Activated B cell treated with CpG ODN at 0.5 μM for 24 hours (primary cell): ENCODE data around the gene ERFL. TPM values are rescaled to one million over a fixed set of nuclear protein-coding genes. Genes with fewer than 3 reads are reported as not detected.
"Not testable (repeated sequence)": the region's sequence is repeated elsewhere in the genome, so short reads cannot be mapped to it uniquely, and the experiment has no call there.

Experiments
- ATAC-seq: fragments of 200-7000 bp; cut with Tn5 transposase; one replicate; pipeline ENCODE4 v1.10.0; 2021; ENCODE audit warnings: low read depth, mild to moderate bottlenecking, moderate library complexity
- CTCF ChIA-PET: fragments of 350-600 bp; sonication (Branson Sonifier 250); formaldehyde crosslinking; loops from one replicate; lab custom pipeline; 2021; ENCODE audit warnings: antibody characterized with exemption; lab: Charles Lee
- POLR2A ChIA-PET: fragments of 350-600 bp; sonication (Branson Sonifier 250); formaldehyde crosslinking; loops from one replicate; lab custom pipeline; 2021; ENCODE audit warnings: antibody characterized with exemption; lab: Charles Lee
- DNase-seq: peaks from one replicate; pipeline ENCODE4 v3.0.0; 2022
- H3K27ac Mint-ChIP-seq: one replicate; pipeline ENCODE4 v1.8.0; 2020; ENCODE audit warnings: mixed read lengths
- H3K27me3 Mint-ChIP-seq: one replicate; pipeline ENCODE4 v1.8.0; 2021; ENCODE audit warnings: mixed read lengths
- H3K36me3 Mint-ChIP-seq: one replicate; pipeline ENCODE4 v1.8.0; 2021; ENCODE audit warnings: low read depth, mixed read lengths
- H3K4me1 Mint-ChIP-seq: one replicate; pipeline ENCODE4 v1.8.0; 2021; ENCODE audit warnings: mixed read lengths
- H3K4me3 Mint-ChIP-seq: one replicate; pipeline ENCODE4 v1.8.0; 2020; ENCODE audit warnings: mild to moderate bottlenecking, mixed read lengths
- H3K9me3 Mint-ChIP-seq: one replicate; pipeline ENCODE4 v1.8.0; 2020; ENCODE audit warnings: mixed read lengths
- intact Hi-C: fragments of 100-400 bp; cut with micrococcal nuclease; formaldehyde crosslinking; loops from one replicate; pipeline ENCODE4 v1.15.1; 2024
- total RNA-seq: library from RNA; stranded (reverse); gene quantifications from 2 replicates; pipeline ENCODE4 v1.2.3, GENCODE V29; 2022
- TF ChIP-seq, protein P1 (sequence below): fragments of 200-600 bp; IDR thresholded peaks from one replicate; pipeline ENCODE4 v1.8.0; 2022; ENCODE audit warnings: antibody characterized with exemption, mild to moderate bottlenecking

ERFL gene
- total RNA-seq, 1 donor from 2014 or later = 1.1 TPM

DNA sequence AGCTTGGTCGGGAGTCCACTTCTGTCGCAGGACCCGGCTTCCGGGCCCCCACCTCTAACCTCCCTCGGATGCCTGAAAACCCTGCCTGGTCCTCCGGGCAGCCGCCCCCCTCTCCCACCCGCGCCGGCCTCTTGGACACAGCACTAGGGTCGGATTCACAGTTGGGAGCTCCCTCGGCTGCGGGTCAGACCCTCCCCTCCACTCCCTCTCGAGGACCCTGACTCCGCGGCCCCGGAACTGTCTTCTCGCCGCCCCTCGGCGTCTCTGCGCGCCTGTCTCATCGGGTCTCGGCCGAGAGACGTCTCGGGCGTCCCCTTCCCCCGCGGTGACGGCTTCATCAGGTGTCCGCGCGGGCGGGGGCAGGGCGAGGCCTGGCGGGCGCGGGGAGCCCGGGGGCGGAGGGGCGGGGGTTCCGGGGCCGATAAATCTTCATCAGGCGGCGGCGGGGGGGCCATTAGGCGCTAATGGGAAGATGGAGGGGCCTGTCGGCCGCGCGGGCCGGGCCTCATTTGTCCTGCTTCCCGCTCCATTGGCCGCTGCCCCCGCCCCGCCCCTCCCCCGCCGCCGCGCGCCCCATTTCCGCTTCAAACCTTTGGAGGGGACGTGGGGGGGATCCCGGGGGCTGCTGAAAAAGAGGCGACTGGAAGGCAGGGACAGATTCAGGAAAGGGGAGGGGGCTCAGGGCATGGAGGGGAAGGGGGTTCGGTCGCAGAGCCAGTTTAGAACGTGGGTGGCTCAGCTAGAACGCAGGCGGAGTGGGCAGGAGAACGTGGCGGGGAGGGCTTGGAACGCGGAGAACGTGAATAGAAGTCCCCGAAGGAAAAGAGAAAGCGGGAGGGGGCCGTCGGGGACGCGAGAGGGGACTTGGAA, 11.8 kb upstream of the ERFL start:
- intact Hi-C loops = no loop called here
- TF ChIP-seq, protein P1, sequence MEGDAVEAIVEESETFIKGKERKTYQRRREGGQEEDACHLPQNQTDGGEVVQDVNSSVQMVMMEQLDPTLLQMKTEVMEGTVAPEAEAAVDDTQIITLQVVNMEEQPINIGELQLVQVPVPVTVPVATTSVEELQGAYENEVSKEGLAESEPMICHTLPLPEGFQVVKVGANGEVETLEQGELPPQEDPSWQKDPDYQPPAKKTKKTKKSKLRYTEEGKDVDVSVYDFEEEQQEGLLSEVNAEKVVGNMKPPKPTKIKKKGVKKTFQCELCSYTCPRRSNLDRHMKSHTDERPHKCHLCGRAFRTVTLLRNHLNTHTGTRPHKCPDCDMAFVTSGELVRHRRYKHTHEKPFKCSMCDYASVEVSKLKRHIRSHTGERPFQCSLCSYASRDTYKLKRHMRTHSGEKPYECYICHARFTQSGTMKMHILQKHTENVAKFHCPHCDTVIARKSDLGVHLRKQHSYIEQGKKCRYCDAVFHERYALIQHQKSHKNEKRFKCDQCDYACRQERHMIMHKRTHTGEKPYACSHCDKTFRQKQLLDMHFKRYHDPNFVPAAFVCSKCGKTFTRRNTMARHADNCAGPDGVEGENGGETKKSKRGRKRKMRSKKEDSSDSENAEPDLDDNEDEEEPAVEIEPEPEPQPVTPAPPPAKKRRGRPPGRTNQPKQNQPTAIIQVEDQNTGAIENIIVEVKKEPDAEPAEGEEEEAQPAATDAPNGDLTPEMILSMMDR = no peak
- ATAC-seq = peak; percentile 51
- Mint-ChIP-seq H3K9me3 (no peaks in the 10 kb centered on the region), H3K4me1 (peaks cover 63% of the 10 kb centered on the region), H3K27me3 (no peaks in the 10 kb centered on the region), H3K36me3 (no peaks in the 10 kb centered on the region), H3K27ac (peak overlapping the region; percentile 87), H3K4me3 (peak overlapping the region; percentile 89)
- ChIA-PET CTCF (no interaction called here), POLR2A (interaction anchor here (0.6 to 10.0 kb wide), 4 partner anchors 56 to 145 kb away, joined by 4 to 189 read pairs (median 6); partner anchors contain the start of genes CD79A and RPS19)
- DNase-seq = peak; percentile 50

DNA sequence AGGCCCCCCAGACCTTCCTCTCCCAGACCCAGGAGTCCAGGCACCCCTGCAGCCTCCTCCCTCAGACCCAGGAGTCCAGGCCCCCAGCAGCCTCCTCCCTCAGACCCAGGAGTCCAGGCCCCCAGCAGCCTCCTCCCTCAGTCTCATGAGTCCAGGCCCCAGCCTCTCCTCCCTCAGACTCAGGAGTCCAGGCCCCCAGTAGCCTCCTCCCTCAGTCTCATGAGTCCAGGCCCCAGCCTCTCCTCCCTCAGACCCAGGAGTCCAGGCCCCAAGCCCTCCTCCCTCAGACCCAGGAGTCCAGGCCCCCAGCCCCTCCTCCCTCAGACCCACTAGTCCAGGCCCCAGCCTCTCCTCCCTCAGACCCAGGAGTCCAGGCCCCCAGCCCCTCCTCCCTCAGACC, 11.0 kb upstream of the ERFL start:
- H3K9me3 Mint-ChIP-seq, H3K27me3 Mint-ChIP-seq, H3K27ac Mint-ChIP-seq: not testable (repeated sequence)

DNA sequence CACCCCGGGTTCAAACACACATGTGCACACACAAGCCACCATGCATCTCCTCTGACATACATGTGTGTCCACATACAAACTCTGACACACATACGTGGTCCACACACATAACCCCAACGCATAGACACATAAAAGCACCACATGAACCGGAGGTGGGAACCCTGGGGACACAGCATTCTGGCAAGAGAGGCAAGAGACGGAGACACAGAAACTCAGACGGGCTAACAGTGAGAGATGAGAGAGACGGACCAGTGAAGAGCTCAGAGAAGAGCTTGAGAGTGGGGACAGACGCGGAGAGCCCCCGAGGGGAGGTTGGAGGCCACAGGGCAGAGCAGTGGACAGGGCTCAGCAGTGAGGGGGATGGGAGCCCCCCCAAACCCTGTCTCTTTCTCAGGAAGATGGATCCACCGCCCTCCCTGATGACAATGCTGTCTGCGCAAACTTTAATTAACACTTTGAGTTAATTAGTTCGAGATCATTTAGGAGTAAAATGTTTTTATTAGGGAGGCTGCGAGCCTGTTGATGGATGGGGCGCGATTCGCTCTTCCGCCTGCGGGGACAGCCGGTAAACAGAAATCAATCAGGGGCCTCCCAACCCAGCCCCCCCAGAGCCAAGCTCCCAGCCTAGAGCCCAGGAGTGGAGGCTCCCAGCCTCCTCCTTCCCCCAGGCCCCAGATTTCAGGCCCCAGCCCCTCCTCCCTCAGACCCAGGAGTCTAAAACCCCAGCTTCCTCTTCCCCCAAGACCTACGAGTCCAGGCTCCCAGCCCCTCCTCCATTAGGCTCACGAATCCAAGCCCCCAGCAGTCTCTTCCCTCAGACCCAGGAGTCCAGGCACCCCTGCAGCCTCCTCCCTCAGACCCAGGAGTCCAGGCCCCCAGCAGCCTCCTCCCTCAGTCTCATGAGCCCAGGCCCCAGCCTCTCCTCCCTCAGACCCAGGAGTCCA, 9.5 kb upstream of the ERFL start:
- Mint-ChIP-seq H3K27ac (peak overlapping the region; percentile 41), H3K27me3 (no peaks in the 10 kb centered on the region), H3K4me1 (peaks cover 59% of the 10 kb centered on the region), H3K9me3 (no peaks in the 10 kb centered on the region), H3K36me3 (no peaks in the 10 kb centered on the region), H3K4me3 (peak overlapping the region; percentile 48)
- ChIA-PET POLR2A (interaction anchor here (1.0 to 2.6 kb wide), 4 partner anchors 53 to 78 kb away, joined by 6 to 15 read pairs (median 6); partner anchors contain the start of genes CD79A and RPS19), CTCF (interaction anchor here (1.1 to 2.0 kb wide), 4 partner anchors 8 to 78 kb away, joined by 3 to 9 read pairs (median 4); no protein-coding TSS in a partner anchor)
- intact Hi-C loops = no loop called here
- DNase-seq = no peak
- TF ChIP-seq, protein P1 = no peak
- no peak for ATAC-seq

More for the DNA sequence above, 11.0 kb upstream of the ERFL start:
- Mint-ChIP-seq H3K4me3 (peak overlapping the region; percentile 11), H3K4me1 (peaks cover 63% of the 10 kb centered on the region)
- ATAC-seq, H3K36me3 Mint-ChIP-seq, CTCF ChIA-PET, intact Hi-C loops, DNase-seq: not testable (repeated sequence)
- POLR2A ChIA-PET = interaction anchor here (1.7 to 10.0 kb wide), 2 partner anchors 64 to 79 kb away, joined by 8 to 189 read pairs; partner anchors contain the start of genes CD79A and RPS19

DNA sequence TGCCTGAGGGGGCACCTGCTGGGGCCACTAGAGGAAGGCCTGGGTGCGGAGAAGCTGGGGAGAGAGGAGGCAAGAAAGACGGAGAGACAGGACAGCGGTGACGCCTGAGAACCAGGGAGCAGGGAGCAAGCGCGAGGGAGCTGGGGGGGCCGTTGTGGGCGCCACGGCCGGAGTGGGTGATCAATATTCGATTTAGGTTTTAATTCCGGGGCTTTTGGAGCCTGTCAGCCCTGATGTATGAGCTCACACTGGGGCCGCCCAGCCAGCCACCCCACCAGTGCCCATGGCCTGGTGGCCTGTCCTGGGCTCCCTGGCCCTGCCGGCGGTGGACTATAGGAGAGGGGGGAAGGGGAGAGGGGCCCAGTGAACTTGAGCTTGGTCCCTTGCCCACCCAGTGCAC, 8.7 kb upstream of the ERFL start:
- DNase-seq (no peak), ATAC-seq (no peak)
- Mint-ChIP-seq H3K9me3 (no peaks in the 10 kb centered on the region), H3K4me3 (no peak overlapping the region), H3K27ac (peak overlapping the region; percentile 24), H3K36me3 (no peaks in the 10 kb centered on the region), H3K4me1 (peaks cover 61% of the 10 kb centered on the region), H3K27me3 (no peaks in the 10 kb centered on the region)
- intact Hi-C loops = no loop called here
- TF ChIP-seq, protein P1 = no peak
- ChIA-PET CTCF (interaction anchor here (0.6 to 2.0 kb wide), 4 partner anchors 9 to 72 kb away, joined by 3 to 9 read pairs (median 4); no protein-coding TSS in a partner anchor), POLR2A (interaction anchor here (0.5 to 2.6 kb wide), 6 partner anchors 8 to 96 kb away, joined by 6 to 15 read pairs (median 6); partner anchors contain the start of genes CD79A and RPS19)

DNA sequence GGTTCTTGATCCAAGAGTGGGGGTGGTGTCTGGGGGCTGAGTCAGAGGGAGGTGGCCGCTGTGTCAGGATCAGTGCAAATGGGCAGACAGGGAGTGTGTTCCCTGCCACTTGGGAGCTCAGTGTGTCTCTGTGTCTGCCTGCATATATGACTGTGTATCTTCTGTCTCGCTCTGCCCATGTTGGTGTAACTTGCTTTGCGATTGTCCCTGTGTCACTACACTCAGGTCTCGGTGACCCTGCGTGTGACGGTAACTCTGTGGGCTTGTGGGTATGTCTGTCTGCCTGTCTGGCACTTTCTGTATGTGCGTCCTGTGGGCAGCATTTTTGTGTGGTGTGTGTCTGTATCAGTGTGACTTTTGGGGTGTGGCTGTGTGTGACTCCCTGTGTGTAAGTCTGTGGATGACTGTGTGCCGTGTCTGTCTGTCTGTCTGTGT, 8.2 kb upstream of the ERFL start:
- Mint-ChIP-seq H3K36me3 (no peaks in the 10 kb centered on the region), H3K4me3 (no peak overlapping the region), H3K27me3 (no peaks in the 10 kb centered on the region), H3K9me3 (no peaks in the 10 kb centered on the region), H3K27ac (peak overlapping the region; percentile 0), H3K4me1 (peaks cover 57% of the 10 kb centered on the region)
- TF ChIP-seq, protein P1 = no peak
- DNase-seq = no peak
- no peak for ATAC-seq
- CTCF ChIA-PET = interaction anchor here (0.6 to 2.0 kb wide), 3 partner anchors 11 to 72 kb away, joined by 3 to 9 read pairs (median 3); no protein-coding TSS in a partner anchor
- POLR2A ChIA-PET = interaction anchor here (0.5 to 2.6 kb wide), 5 partner anchors 9 to 97 kb away, joined by 6 to 15 read pairs (median 7); partner anchors contain the start of gene RPS19
- intact Hi-C loops = no loop called here
